ENCODE results near the gene FMN1. TPM values are rescaled to one million over a fixed set of nuclear protein-coding genes. Genes with fewer than 3 reads are reported as not detected.

The FMN1 gene
- total RNA-seq, 2 donors from 2014 or later, result 0.60 to 1.1 TPM

DNA sequence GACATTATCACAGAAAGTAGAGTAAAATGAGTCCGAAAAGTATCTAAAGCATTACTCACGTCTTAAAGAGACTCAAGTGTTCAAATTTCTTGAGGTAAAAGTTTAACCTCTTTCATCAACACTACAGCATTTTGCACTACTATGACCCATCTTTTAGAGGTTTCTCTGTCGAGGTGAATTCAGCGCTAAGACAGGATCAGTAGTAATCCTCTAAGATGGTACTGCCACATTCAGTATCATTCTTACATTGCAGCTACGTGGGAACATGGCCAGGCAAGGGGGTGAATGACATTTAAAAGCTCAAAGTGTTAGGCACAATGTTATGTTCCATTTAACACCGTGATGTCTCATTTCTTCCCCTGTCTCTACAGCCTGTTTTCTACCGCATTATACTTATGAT, 210.8 kb downstream of the FMN1 start:
- Mint-ChIP-seq H3K27me3 (ENCODE audit: insufficient read depth) (no peaks in the 10 kb centered on the region), H3K9me3 (no peaks in the 10 kb centered on the region), H3K4me3 (no peak overlapping the region), H3K4me1 (peaks cover 12% of the 10 kb centered on the region), H3K36me3 (ENCODE audit: low read depth) (no peaks in the 10 kb centered on the region), H3K27ac (no peak overlapping the region)
- no peak overlapping the region for H3K4me3 ChIP-seq (ENCODE audit: low read length)
- no peak overlapping the region for H3K27ac ChIP-seq (ENCODE audit: low read depth, low read length)
- DNase-seq, result no peak
- TF ChIP-seq, protein P1, sequence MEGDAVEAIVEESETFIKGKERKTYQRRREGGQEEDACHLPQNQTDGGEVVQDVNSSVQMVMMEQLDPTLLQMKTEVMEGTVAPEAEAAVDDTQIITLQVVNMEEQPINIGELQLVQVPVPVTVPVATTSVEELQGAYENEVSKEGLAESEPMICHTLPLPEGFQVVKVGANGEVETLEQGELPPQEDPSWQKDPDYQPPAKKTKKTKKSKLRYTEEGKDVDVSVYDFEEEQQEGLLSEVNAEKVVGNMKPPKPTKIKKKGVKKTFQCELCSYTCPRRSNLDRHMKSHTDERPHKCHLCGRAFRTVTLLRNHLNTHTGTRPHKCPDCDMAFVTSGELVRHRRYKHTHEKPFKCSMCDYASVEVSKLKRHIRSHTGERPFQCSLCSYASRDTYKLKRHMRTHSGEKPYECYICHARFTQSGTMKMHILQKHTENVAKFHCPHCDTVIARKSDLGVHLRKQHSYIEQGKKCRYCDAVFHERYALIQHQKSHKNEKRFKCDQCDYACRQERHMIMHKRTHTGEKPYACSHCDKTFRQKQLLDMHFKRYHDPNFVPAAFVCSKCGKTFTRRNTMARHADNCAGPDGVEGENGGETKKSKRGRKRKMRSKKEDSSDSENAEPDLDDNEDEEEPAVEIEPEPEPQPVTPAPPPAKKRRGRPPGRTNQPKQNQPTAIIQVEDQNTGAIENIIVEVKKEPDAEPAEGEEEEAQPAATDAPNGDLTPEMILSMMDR (conservative IDR thresholded peaks at IDR 0.05), result no peak
- no peaks in the 10 kb centered on the region for H3K4me1 ChIP-seq (ENCODE audit: control insufficient read depth, insufficient read depth, low read length)
- 92 to 100% methylated on average over 2 to 7 of the region's 7 CpGs for WGBS, 2 experiments (ENCODE audit: insufficient coverage in 1 of 2, insufficient read length in 1 of 2)
- H3K36me3 ChIP-seq (ENCODE audit: control insufficient read depth, insufficient read depth, low read length), result no peaks in the 10 kb centered on the region
- H3K9ac ChIP-seq (ENCODE audit: extremely low read depth, low read length, poor library complexity, severe bottlenecking), result no peak overlapping the region
- no peaks in the 10 kb centered on the region for H3K27me3 ChIP-seq (ENCODE audit: control insufficient read depth, insufficient read depth, low read length, poor library complexity, severe bottlenecking)
- H3K9me3 ChIP-seq (ENCODE audit: control insufficient read depth, low read length), result no peaks in the 10 kb centered on the region

- no peak overlapping the region for H3K27ac ChIP-seq (ENCODE audit: low read depth, low read length)
- whole genome bisulfite sequencing, 2 experiments (ENCODE audit: insufficient coverage in 1 of 2, insufficient read length in 1 of 2), result 94% methylated on average over 4 of the region's 4 CpGs; no CpG with 5 or more reads in 1 of the 2 experiments
- no peak for DNase-seq
- no peak overlapping the region for H3K4me3 Mint-ChIP-seq
- H3K9ac ChIP-seq (ENCODE audit: extremely low read depth, low read length, poor library complexity, severe bottlenecking), result no peak overlapping the region
- no peaks in the 10 kb centered on the region for H3K27me3 ChIP-seq (ENCODE audit: control insufficient read depth, insufficient read depth, low read length, poor library complexity, severe bottlenecking)
- no peaks in the 10 kb centered on the region for H3K36me3 Mint-ChIP-seq (ENCODE audit: low read depth)
- peaks cover 12% of the 10 kb centered on the region for H3K4me1 Mint-ChIP-seq
- TF ChIP-seq, protein P1 (conservative IDR thresholded peaks at IDR 0.05), result no peak
- H3K36me3 ChIP-seq (ENCODE audit: control insufficient read depth, insufficient read depth, low read length), result no peaks in the 10 kb centered on the region
- H3K4me3 ChIP-seq (ENCODE audit: low read length), result no peak overlapping the region
- no peaks in the 10 kb centered on the region for H3K27me3 Mint-ChIP-seq (ENCODE audit: insufficient read depth)
- H3K9me3 Mint-ChIP-seq, result no peaks in the 10 kb centered on the region
- no peak overlapping the region for H3K27ac Mint-ChIP-seq
- no peaks in the 10 kb centered on the region for H3K9me3 ChIP-seq (ENCODE audit: control insufficient read depth, low read length)
- no peaks in the 10 kb centered on the region for H3K4me1 ChIP-seq (ENCODE audit: control insufficient read depth, insufficient read depth, low read length)
Measured at GRCh38 chr15:32982001-32982400, 212.5 kb downstream of the FMN1 start.

- Mint-ChIP-seq H3K27ac (no peak overlapping the region), H3K4me3 (no peak overlapping the region), H3K36me3 (ENCODE audit: low read depth) (no peaks in the 10 kb centered on the region), H3K4me1 (peaks cover 12% of the 10 kb centered on the region), H3K27me3 (ENCODE audit: insufficient read depth) (no peaks in the 10 kb centered on the region), H3K9me3 (no peaks in the 10 kb centered on the region)
- WGBS, 2 experiments (ENCODE audit: insufficient coverage in 1 of 2, insufficient read length in 1 of 2), result 92% methylated on average over 1 of the region's 1 CpG; no CpG with 5 or more reads in 1 of the 2 experiments
- Histone ChIP-seq H3K9ac (ENCODE audit: extremely low read depth, low read length, poor library complexity, severe bottlenecking) (no peak overlapping the region), H3K27me3 (ENCODE audit: control insufficient read depth, insufficient read depth, low read length, poor library complexity, severe bottlenecking) (no peaks in the 10 kb centered on the region), H3K4me3 (ENCODE audit: low read length) (no peak overlapping the region), H3K36me3 (ENCODE audit: control insufficient read depth, insufficient read depth, low read length) (no peaks in the 10 kb centered on the region), H3K4me1 (ENCODE audit: control insufficient read depth, insufficient read depth, low read length) (no peaks in the 10 kb centered on the region), H3K27ac (ENCODE audit: low read depth, low read length) (no peak overlapping the region), H3K9me3 (ENCODE audit: control insufficient read depth, low read length) (no peaks in the 10 kb centered on the region)
- TF ChIP-seq, protein P1 (conservative IDR thresholded peaks at IDR 0.05), result no peak
- no peak for DNase-seq
Measured at GRCh38 chr15:32981536-32981935, 213.0 kb downstream of the FMN1 start.

Measured in endodermal cell (in vitro differentiated cells).